HG03342 (cell line): ENCODE results near the gene CREG1.
"Not testable (repeated sequence)": the region's sequence is repeated elsewhere in the genome, so short reads cannot be mapped to it uniquely, and the experiment has no call there.

Source experiments
- ATAC-seq: cut with Tn5 transposase; IDR thresholded peaks from one replicate; pipeline ENCODE4 v1.9.1; 2021; ENCODE audit warnings: mild to moderate bottlenecking, moderate library complexity; ENCODE audit not compliant: unreplicated experiment

The CREG1 gene

DNA sequence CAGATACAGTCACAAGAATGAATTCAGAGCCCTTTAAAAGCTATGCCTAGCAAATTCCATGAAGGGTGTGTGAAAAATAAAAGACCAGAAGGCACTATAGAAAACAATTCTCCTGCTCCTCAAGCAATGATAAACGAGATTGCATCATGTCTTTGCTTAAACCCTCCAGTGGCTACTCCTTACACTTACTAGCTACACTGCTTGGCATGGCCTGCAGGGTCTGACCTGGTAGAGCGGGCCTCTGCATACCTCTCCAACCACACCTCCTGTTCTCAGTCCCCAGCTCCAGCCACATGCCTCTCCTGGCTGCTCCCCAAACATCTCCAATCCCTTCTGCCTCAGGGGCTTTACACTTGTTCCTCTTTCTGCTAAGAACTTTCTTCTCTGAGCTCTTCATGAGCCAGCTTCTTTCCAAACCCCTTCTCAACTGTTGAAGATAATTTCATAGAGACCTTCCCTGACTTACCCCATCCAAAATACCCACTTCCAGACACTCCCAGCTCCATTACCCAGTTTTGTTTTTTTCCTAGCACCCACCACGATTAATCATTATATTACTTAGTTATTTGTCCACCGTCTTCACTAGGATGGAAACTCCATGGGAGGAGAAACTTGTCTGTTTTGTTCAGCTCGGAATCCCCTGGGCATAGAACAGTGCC is 11.2 kb upstream of the CREG1 start:
- no peak for ATAC-seq

DNA sequence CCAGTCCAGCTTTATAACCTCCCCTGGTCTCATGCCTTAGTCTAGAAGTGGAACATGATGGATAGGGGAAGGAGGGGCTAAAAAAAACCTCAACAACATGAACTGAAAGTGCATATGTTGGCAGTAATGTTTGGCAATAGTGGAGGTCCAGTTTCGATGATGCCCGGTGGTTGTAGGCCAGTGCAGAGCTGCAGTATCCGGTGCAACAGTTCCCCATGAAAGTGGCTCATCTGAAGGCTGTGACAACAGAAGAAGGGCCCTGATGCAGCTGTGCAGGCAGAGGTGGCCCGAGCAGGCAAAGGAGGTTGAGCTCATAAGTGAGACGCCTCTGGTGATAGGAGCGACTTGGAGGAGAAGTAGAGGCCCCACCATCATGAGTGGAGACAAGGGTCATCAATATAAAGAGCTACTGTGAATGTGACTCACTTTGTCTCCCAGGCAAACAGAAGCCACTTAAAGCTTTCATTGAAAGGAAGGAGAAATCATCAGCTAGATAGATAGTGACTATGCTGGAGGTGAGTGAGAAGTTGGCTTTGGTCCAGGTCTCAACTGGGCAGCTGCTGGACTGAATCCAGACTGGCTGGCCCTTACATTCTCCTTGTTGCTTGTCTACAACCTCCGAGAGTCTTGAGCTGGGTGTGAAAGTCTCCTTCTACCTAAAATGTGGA is 10.2 kb upstream of the CREG1 start:
- ATAC-seq = no peak

DNA sequence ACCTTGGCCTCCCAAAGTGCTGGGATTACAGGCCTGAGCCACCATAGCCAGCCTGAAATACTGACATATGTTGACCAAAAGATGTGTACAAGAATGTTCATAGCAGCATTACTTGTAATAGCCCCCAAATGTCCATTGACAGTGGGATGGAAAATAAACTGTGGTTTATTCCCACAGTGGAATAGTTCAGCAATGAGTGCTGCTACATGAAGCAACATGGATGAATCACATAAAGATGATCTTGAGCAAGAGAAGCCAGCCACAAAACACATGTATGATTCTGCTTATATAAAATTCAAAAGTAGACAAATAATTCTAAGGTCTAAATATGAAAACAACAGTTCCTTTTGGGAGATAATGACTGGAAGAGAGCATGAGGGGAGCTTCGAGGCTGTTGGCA is 9.1 kb upstream of the CREG1 start:
- no peak for ATAC-seq

DNA sequence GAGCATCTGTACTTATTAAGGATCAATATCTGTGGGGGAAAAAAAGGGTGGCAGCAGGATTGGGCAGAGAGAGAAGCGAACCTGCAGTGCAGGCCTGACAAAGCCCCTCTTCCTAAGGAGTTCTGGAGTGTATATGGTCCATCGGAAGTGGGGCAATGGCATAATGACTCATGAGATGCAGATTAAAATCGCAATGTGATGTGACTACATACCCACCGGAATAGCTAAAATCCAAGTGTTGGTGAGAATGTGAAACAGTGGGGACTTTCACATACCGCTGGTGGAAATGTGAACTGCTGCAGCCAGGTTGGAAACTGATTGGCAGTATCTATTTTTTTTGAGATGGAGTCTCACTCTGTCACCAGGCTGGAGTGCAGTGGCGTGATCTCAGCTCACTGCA is 8.2 kb upstream of the CREG1 start:
- ATAC-seq = no peak

DNA sequence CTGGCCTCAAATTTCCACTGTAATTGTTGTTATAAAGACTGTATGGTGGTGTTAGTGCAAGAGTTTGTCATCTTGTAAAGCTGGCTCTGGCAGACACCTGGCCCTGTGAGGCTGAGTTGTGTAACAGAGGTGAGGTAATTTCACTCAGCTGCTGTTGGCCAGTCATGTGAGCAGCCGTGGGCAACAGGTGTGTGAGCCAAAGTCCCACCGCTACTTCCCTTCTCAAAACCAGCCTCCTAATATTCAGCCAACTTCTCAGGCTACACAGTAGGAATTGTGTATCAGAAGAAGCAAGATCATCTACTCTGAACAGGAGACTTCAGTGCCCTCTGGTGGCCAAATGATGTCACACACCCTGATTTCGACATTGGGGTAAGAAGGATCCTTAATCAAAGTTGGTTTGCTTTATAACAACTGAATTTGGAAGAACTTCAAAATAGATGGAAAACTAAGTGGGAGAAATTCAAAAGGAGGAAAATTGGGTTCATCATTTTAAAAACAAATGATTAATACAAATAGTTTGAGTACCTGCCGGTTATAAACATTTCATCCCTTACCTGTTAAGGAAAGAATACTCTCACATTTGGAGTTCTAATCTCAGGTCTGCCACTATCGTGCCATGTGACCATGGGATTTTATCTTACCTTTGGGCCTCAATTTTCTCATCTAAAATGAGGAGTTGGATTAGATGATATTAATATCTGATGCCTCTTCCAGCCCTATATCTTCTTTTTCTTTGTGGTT is 2.6 kb upstream of the CREG1 start:
- no peak for ATAC-seq

DNA sequence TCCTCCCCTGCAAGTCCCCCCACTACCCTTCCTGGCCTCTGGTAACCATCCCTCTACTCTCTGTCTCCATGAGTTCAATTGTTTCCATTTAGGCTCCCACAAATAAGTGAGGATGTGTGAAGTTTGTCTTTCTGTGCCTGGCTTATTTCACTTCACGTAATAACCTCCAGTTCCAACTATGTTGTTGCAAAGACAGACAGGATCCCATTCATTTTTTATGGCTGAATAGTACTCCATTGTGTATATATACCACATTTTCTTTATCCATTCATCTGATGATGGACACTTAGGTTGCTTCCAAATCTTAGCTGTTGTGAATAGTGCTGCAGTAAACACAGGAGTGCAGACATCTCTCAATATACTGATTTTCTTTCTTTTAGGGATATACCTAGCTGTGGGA is 1.5 kb upstream of the CREG1 start:
- ATAC-seq = not testable (repeated sequence)

DNA sequence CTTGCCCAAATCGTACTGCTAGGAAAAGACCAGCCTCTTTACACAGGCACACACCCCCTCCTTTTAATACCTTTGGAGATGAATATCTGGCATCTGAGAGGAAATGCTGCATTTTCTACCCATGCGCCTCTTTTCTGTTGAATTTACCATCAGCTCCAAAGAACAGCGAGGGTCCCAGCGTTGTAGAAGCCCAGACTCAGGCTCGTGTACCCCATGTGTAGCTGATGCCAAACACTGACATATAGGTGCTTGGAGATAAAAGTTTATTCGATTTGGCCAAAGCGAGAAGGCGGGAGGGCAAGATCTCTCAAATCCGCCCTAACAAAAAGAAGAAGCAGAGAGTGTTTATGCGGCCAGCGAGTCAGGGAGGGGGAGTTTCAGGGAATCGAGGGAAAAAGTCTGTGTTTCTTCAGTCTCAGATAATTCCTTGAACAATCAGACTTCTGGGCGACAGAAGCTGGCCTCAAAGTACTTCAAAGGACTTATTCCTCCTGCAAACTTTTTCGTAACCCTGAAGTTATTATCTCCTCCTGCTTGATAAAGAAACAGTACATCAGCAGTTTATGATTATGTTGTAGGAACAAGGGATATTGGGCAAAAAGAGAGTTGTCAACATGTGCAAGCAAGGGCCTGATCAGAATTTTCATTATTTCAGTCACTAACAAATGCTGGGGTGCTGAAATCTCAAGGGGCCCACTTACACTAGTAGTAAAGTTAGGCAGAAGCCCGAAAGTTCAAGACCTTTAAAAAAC is 642 bp upstream of the CREG1 start:
- peak; percentile 6 for ATAC-seq

DNA sequence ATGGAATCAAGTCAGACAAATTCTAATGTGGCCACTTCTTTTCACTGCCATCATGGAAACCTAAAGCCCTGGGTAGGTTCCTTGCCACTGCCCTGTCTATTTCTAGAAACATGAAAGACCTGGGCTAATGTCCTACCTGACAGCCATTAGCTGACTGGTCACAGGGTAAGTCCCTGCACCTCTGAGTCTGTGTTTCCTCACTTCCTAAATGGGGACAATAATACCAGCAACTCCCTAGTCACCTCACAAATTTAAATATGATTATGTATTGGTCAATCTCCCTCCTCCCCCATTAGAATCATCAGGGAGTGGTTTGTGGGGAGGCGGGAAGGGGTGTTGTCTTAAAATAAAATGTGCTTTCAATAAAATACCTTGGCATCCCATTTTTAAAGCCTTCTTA is 2.2 kb downstream of the CREG1 start:
- ATAC-seq = no peak

DNA sequence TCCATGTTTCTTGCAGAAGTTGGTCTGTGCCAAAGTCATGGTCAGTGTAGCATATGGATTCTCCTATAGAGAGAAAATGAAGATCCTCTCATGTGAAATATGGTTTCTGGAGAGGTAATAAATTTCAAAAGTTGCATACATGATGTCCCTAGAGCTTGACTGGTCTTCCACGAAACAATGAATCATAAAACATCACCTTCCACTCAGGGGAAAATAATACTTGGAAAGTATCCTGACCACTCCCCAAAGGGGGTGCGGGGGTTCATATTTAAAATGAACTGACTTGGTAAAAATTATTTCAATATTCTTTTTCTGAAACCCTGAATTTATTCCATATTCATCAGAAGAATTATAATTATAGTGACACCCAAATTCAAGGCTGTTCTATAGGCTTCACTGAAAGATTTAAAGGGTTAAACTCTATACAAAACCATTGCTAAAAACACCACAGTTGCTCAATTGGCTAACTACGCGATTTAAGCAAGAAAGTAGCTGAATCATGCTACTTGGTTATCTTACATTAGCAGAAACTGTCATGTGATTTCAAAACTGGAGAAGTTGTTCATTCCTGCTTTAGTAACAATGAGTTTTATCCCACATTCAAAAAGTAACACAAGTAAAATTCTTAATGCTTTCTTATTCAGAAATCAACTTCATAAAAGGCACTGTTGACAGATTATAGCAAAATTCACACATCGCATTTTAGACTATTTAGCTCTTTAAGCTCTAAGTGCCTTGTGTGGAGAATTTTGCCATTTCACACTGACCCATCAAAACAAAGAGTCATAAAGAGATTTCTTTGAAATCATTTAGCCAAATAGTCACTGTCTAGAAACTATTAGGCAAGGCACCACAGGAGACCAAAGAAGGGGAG is 5.3 kb downstream of the CREG1 start:
- ATAC-seq = no peak

DNA sequence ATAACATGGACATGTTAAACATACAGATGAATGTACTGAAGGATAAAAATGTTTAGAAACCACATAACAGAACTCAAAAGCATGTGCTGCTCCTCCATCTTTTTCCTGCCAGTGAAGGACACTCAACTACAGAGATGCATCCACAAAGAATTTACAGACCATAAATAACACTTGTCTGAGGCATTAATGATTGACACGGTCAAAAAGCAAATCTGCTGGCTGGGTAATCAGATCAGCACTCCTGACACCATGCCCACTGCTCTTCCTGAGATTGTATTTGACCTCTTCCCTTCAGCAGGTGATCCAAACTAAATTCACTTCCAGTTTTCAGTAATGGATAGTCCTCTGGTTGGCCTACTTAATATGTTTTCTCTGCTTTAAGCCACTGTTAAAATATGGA is 6.6 kb downstream of the CREG1 start:
- ATAC-seq = no peak

DNA sequence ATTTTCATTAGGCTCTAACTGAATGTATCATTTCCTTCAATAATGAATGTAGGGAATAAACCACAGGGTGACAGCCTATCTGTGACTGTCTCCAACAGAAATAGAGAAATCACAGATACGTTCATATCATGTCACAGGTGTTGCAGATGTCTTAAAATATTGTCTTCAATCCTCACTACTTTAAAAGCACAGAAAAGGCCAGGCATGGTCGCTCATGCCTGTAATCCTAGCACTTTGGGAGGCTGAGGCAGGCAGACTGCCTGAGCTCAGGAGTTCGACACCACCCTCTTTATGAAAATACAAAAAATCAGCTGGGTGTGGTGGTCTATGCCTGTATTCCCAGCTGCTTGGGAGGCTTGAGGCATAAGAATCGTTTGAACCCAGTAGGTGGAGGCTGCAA is 8.2 kb downstream of the CREG1 start:
- ATAC-seq = no peak

DNA sequence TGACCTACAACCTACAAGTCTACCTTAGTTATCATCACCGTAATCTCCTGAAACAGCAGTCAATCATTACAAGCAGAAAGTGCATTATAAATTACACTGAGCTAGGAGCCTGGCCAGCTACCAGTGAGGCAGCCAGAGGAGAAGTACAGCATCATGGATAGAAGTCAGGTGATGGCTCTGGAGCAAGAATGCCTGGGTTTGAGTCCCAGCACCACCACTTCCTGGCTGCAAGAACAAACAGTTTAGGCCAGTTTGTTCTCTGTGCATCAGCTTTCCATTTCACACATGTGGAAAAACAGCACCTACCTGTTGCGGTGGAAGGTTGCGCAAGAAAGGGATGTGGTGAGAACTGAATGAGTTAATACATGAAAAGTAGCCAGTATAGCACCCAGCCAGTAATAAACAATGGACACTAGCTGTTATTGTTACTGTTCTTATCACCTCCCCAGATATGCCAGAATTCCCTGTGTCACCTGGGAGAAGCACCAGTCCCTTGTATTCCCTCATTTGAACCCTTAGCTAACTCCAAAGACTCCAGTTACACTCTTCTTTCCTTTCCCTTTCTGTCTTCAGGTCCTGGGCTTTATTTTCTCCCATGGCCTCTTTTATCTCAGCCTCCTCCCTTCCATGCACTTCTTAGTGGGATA is 9.0 kb downstream of the CREG1 start:
- no peak for ATAC-seq

DNA sequence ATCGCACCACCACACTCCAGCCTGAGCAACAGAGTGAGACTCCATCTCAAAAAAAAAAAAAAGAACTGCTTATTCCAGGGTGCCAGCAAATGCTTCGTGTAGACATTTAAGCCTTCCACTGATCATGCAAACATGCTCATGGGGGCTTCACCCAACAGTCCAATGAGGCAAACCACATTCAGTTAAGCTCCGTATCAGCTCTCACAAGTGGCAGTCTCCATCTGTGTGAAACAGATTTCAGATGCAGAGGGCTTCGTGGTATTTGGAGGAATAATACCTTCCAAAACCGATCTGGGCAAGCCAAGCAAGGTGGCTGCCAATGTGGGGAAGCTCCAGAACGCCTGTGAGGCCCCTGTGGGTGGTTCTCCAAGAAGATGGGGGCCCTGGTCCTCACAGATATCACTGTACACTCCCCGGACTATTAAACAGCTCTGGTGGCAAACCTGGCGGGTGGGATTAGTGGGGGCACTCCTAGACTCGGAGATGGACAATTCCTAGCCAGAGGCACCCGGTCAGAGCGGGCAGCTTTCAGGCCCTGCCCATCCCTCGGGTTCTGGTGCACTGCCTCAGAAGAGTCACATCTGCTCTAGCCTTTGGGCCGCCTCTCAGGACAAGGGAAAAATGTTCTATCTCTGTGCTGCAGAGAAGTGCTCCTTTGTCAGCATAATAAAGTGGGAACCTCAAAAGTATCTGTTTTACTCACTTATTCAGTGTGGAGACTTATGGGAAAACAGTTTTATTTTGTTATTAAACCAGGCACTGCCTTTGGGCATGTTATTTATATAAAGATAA is 10.2 kb downstream of the CREG1 start:
- ATAC-seq = no peak

DNA sequence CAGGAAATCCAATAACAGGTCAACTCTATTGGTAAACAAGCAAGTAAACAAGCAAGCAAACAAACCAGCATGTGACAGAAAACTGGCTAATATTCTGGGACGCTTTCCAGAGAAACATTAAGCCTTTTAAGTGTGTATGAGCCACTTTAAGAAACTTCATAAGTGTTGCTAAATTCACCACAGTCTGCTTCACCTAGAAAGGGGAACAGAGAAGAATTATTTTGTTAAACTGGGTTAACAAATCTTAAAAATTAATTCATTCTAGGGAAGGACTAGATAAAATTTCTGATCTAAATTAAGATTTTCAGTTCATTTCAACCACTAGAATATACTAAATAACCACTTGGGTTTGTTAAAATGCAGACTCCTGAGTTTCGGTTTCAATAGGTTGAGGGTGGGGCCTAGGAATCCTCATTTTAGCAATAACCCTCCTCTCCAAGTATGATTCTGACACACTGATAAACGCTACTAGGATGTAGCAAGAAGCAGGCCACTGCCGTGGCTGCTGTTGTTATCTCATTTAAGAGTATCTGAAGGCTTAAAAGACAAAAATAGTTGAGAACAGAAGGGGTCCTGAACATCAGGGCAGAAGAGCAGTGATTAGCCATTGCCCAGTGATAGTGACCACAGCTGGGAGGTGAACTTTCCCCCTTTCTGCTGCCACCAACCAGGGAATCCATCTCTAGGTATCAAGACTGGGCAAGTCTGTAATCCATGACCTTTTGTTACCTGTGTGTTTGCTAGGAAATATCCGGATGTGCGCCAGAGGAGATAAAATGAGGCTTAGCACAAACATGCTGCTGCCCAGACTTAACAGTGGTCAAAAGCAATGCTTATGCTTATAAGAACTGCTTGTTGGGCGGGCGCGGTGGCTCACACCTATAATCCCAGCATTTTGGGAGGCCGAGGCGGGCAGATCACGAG is 11.2 kb downstream of the CREG1 start:
- no peak for ATAC-seq

DNA sequence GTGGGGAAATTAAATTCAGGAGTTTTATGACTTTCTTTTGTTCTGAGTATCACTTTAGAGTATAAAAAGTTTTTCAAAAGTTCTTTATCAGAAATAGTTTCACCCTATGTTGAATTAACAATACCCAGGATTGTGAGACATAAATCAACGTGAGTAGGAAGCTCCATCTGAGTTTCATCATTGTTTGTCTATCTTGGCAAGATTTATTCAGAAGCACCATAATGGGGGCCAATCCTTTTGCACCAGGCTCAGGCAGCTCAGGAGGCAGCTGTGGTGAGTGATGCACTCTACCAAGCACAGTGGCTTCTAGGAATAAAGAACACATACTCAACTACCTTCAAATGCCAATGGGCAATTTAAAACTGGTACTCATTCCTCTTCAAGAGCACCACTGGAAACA is 12.0 kb downstream of the CREG1 start:
- no peak for ATAC-seq

DNA sequence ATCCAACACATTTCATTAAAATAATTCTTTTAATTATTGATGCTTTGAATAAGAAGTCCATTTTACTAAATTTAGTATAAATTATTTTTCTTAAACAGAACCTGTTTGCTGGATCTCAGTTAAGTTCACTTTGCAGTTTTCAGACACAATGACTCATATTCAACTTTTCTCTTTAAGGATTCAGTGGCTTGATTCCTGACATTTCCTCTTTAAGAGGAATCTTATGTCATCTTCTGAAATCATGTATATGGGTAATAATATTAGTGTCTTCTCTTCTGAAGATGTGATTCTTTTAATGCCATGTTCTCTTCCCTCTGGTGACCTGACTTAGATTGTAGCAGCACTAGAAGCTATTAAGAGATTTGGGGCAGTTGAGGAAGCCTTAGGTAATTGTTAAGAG is 12.6 kb downstream of the CREG1 start:
- no peak for ATAC-seq

DNA sequence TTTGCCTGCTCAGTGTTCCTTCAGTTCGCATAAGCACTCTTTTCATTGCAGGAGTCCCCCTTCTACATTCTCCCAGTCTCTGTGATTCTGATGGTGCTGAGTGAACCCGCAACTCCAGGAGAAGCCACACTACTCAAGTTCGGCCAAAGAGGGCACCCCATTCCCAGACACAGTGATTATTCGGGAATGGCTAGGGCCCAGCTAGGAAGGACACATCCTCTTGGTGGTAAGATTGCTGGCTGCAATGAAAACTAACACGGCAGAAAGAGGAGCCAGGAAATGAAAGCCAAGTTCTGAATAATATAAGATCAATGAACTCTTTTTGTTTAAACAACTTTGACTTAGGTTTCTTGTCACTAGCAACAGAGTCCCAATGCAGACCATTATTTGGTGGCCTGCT is 14.9 kb downstream of the CREG1 start:
- ATAC-seq = no peak

DNA sequence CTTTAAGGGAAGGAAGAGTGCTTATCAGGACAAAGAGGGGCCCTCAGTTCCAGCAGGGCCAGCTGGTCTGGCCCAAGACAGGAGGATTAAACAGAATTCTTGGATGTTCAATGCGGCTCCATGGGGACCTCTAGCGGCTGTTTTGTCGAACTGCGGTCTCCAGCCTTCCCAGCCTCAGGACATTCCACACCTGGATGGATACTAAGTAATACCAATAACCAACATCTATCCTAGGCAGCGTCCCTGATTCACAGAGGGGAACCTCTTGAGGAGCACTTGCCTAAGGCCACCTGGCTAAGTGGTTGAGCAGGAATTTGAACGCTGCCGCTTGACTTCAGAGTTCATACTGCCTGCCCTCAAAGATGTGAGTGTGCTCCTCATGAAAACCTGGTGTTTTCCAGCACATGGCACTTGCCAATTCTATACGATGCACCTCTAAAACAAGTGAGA is 19.7 kb downstream of the CREG1 start:
- peak; percentile 70 for ATAC-seq
